Measurements from ENCODE around the gene HNRNPLL. TPM values are rescaled to one million over a fixed set of nuclear protein-coding genes. Genes with fewer than 3 reads are reported as not detected.

The HNRNPLL gene
- total RNA-seq (10 to 100 TPM; 12.1 to 33.2 (median 23.5) TPM), polyA plus RNA-seq (10 to 100 TPM in 1 of 2 donors, 1 to 10 TPM in 1; 6.9 to 22.8 TPM)
- long read RNA-seq, donor 1, full-length matches to known transcripts: 47 of 54 reads
- long read RNA-seq, donor 1, partial matches to known transcripts: 6 of 54 reads
- long read RNA-seq, donor 1, other reads (novel, unspliced or antisense): 1 of 54 reads
- long read RNA-seq, donor 2, full-length matches to known transcripts: 29 of 30 reads
- long read RNA-seq, donor 2, partial matches to known transcripts: 1 of 30 reads
- long read RNA-seq, donor 2, other reads (novel, unspliced or antisense): 0 of 30 reads
- long read RNA-seq, donor 3, full-length matches to known transcripts: 38 of 44 reads
- long read RNA-seq, donor 3, partial matches to known transcripts: 4 of 44 reads
- long read RNA-seq, donor 3, other reads (novel, unspliced or antisense): 2 of 44 reads

DNA sequence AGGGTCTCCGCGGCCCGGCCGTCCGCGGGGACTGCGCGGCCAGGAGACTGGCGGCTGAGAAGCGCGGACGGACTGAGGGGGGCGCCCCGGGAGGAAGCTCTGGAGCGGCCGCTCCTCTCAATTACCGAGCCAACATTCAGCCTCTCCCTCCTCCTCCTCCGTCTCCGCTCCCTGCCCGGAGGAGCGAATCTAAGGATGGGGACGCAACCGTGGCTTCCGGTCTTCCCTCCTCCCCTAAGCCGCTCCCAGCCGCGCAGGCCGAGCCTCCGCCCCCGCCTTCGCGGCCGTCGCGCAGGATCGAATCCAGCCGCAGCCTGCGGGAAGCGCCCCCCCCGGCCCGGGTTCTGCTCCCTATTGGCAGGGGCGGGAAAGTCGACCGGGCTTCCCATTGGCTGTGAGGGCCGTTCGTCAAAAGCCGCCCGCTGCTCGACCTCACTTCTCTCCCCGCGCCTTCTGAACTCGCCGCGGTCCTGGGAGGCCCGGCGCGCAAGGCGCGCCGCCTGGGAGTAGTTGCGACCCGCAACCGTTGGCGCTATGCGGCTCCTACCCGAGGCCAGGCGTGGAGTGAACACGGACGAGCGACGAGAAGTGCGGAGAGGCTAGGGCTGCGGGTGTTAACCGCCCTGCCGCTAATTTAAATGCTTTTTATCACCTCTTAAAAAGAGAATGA, at the start of gene HNRNPLL:
HNRNPLL (minus strand) TSS at position 197 of the 670 bp plus-strand sequence. CDS start 302 bp downstream, outside the sequence.
- whole genome bisulfite sequencing, 4 donors: 0 to 1% (median 0%) methylated on average over 41 to 75 of the region's 75 CpGs
- H3K4me3 ChIP-seq: peak within 1 kb of the TSS; percentile 70 to 96 (median 92)
- DNase-seq: peak; percentile 99 to 100 (median 99)
- peak; percentile 75 to 97 for TF ChIP-seq POLR2A (IDR thresholded peaks at IDR 0.05)
- TF ChIP-seq, protein P1, sequence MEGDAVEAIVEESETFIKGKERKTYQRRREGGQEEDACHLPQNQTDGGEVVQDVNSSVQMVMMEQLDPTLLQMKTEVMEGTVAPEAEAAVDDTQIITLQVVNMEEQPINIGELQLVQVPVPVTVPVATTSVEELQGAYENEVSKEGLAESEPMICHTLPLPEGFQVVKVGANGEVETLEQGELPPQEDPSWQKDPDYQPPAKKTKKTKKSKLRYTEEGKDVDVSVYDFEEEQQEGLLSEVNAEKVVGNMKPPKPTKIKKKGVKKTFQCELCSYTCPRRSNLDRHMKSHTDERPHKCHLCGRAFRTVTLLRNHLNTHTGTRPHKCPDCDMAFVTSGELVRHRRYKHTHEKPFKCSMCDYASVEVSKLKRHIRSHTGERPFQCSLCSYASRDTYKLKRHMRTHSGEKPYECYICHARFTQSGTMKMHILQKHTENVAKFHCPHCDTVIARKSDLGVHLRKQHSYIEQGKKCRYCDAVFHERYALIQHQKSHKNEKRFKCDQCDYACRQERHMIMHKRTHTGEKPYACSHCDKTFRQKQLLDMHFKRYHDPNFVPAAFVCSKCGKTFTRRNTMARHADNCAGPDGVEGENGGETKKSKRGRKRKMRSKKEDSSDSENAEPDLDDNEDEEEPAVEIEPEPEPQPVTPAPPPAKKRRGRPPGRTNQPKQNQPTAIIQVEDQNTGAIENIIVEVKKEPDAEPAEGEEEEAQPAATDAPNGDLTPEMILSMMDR (IDR thresholded peaks at IDR 0.05): peak in 1 of 12 donors; percentile 26
- peak within 1 kb of the TSS; percentile 96 to 100 (median 98) for H3K27ac ChIP-seq
- ATAC-seq: peak; percentile 95 to 97 (median 97)
- peaks cover 0 to 51% (median 36%) of the 10 kb centered on the region in 12 donors for H3K4me1 ChIP-seq
- H3K36me3 ChIP-seq: no peaks in the 10 kb centered on the region
- intact Hi-C loops (cut with DNase I): loop anchor here in 8 of 10 donors (2.0 to 5.0 kb wide), 8 partner anchors 59 to 519 kb away; partner anchors contain the start of genes GALM (in 6 of the 8) and SOS1 (in 1 of the 8)
- H3K27me3 ChIP-seq: no peaks in the 10 kb centered on the region
- no peaks in the 10 kb centered on the region for H3K9me3 ChIP-seq

DNA sequence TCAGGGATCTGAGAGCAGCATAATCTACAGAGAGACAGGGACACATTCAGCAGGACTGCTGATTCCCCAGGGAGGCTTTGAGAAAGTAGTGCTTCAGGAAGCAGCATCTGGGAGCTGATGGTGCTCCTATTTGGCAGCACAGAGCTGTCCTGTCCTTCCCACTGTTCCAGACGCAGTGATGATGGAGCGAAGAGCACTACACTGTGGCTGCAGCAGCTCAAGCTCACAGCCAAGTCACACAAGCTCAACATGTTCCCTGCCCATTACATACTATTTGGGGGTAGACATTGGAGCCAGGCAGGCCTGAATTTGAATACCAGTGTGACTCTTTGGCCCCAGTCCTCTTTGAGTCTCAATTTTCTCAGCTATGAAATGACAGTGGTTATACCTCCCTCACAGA, 48.0 kb upstream of the HNRNPLL start:
- no peak overlapping the region for H3K27ac ChIP-seq
- no peaks in the 10 kb centered on the region for H3K36me3 ChIP-seq
- no peak overlapping the region for H3K4me3 ChIP-seq
- DNase-seq (no peak), ATAC-seq (peak in 2 of 4 donors; percentile 49 to 78)
- 48 to 88% (median 67%) methylated on average over 2 of the region's 2 CpGs for WGBS, 4 donors
- no peaks in the 10 kb centered on the region for H3K27me3 ChIP-seq
- intact Hi-C loops (cut with DNase I): loop anchor here in 2 of 10 donors (5.0 to 10.0 kb wide), 2 partner anchors 33 to 64 kb away; no protein-coding TSS in a partner anchor
- no peaks in the 10 kb centered on the region for H3K9me3 ChIP-seq
- TF ChIP-seq POLR2A (IDR thresholded peaks at IDR 0.05): no peak
- TF ChIP-seq, protein P1 (IDR thresholded peaks at IDR 0.05): no peak
- peaks cover 0 to 59% (median 0%) of the 10 kb centered on the region in 12 donors for H3K4me1 ChIP-seq

DNA sequence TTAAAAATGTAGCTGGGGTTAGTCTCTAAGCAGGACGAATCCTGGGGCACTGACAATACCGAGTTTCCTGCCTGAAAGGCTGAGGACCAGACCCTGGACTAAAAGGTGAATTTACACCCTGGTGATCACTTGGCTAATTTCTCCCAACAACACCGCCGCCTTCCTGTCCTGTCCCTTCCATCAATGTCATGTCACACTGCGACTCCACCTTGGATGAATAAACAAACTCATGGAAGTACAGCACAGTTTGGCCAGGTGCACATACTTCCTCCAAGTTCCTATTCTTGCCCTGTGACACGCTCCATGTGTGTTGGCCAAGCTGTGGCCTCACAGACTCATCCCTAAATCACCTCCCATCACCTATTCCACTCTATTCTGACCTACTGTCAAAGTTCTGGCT, 47.3 kb upstream of the HNRNPLL start:
- no peak for TF ChIP-seq POLR2A (IDR thresholded peaks at IDR 0.05)
- TF ChIP-seq, protein P1 (IDR thresholded peaks at IDR 0.05): no peak
- WGBS, 4 donors: 78 to 88% (median 86%) methylated on average over 6 of the region's 6 CpGs
- H3K4me1 ChIP-seq: peaks cover 0 to 54% (median 0%) of the 10 kb centered on the region in 12 donors

More for the DNA sequence above, 47.3 kb upstream of the HNRNPLL start:
- Histone ChIP-seq H3K27ac (no peak overlapping the region), H3K27me3 (no peaks in the 10 kb centered on the region), H3K36me3 (no peaks in the 10 kb centered on the region), H3K9me3 (no peaks in the 10 kb centered on the region), H3K4me3 (no peak overlapping the region)
- DNase-seq (no peak), ATAC-seq (no peak)
- intact Hi-C loops (cut with DNase I): loop anchor here in 2 of 10 donors (5.0 to 10.0 kb wide), 2 partner anchors 33 to 65 kb away; no protein-coding TSS in a partner anchor

Measured in heart left ventricle (tissue), 16 donors.